ENCODE results near the gene C4A.
"Not testable (repeated sequence)": the region's sequence is repeated elsewhere in the genome, so short reads cannot be mapped to it uniquely, and the experiment has no call there.

Gene C4A

GRCh38 chr6:32002546-32003268 is 20.9 kb downstream of the C4A start:
- not testable (repeated sequence) for DNase-seq (ENCODE audit: low read depth); H3K4me3 ChIP-seq (ENCODE audit: low read length)

- not testable (repeated sequence) for H3K4me3 ChIP-seq (ENCODE audit: low read length); DNase-seq (ENCODE audit: low read depth)
These were observed 21.4 kb downstream of the C4A start for GRCh38 chr6:32003301-32003700.

DNA sequence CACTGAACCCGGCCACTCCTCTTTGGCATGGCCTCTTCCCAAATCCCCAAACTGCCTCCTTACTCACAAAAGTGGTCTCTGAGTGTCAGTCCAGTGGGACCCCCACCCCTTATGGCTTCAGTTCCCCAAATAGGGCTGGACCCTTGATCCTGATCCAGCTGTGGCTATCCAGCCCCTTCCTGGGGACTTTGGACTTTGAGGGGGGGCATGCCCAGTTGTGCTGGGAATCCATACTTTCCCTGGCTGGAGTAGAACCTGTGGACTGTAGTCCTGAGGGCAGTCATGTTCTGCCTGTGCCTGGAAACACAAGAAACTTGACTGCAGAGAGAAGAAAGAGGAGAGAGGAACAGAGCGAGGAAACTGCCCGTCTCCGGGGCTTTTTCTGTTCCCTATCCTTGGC is 22.5 kb downstream of the C4A start:
- DNase-seq (ENCODE audit: low read depth); H3K4me3 ChIP-seq (ENCODE audit: low read length): not testable (repeated sequence)

GRCh38 chr6:32004864-32005537 is 23.1 kb downstream of the C4A start:
- not testable (repeated sequence) for DNase-seq (ENCODE audit: low read depth); H3K4me3 ChIP-seq (ENCODE audit: low read length)

DNA sequence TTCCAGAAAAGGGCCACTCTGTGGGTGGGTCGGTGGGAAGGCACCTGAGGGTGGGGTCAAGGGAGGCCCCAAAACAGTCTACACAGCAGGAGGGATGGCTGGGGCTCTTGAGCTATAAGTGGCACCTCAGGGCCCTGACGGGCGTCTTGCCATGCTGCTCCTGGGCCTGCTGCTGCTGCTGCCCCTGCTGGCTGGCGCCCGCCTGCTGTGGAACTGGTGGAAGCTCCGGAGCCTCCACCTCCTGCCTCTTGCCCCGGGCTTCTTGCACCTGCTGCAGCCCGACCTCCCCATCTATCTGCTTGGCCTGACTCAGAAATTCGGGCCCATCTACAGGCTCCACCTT is 23.7 kb downstream of the C4A start:
- not testable (repeated sequence) for DNase-seq (ENCODE audit: low read depth); H3K4me3 ChIP-seq (ENCODE audit: low read length)

DNA sequence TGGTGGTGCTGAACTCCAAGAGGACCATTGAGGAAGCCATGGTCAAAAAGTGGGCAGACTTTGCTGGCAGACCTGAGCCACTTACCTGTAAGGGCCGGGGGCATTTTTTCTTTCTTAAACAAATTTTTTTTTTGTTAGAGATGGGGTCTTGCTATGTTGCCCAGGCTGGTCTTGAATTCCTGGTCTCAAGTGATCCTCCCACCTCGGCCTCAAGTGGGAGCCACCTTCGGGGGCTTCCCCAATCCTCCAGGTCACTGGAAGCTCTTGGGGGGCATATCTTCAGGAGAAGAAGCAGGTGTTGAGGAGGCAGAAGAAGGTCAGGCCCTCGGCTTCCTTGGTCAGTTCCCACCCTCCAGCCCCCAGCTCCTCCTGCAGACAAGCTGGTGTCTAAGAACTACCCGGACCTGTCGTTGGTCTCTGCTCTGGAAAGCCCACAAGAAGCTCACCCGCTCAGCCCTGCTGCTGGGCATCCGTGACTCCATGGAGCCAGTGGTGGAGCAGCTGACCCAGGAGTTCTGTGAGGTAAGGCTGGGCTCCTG is 24.2 kb downstream of the C4A start:
- not testable (repeated sequence) for DNase-seq (ENCODE audit: low read depth); H3K4me3 ChIP-seq (ENCODE audit: low read length)

GRCh38 chr6:32007086-32007485 is 25.2 kb downstream of the C4A start:
- H3K4me3 ChIP-seq (ENCODE audit: low read length); DNase-seq (ENCODE audit: low read depth): not testable (repeated sequence)

DNA sequence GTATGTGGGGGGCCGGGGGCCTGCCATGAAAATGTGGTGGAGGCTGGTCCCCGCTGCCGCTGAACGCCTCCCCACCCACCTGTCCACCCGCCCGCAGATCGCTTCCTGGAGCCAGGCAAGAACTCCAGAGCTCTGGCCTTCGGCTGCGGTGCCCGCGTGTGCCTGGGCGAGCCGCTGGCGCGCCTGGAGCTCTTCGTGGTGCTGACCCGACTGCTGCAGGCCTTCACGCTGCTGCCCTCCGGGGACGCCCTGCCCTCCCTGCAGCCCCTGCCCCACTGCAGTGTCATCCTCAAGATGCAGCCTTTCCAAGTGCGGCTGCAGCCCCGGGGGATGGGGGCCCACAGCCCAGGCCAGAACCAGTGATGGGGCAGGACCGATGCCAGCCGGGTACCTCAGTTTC is 26.2 kb downstream of the C4A start:
- not testable (repeated sequence) for DNase-seq (ENCODE audit: low read depth); H3K4me3 ChIP-seq (ENCODE audit: low read length)

GRCh38 chr6:32008616-32009015 is 26.8 kb downstream of the C4A start:
- not testable (repeated sequence) for H3K4me3 ChIP-seq (ENCODE audit: low read length); DNase-seq (ENCODE audit: low read depth)

DNA sequence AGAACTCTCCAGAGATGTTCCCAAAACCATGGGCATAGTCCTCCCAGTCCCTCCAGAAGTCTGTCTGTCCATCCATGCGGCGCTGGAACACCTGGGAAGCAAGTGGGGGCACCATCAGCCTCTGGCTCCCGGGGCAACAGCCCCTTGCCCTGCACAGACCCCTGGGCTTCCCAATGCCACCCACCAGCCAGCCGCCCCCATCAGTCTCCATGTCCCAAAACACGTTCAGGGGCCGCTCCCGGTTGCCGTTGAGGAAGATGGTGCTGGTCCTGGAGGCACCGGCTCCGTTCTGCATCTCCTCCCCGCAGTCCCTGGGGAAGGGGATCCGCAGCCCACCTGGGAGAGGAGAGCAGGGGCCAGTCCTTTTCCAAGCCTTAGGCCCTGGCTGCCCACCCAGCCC is 27.7 kb downstream of the C4A start:
- not testable (repeated sequence) for DNase-seq (ENCODE audit: low read depth); H3K4me3 ChIP-seq (ENCODE audit: low read length)

GRCh38 chr6:32010856-32011530 is 29.1 kb downstream of the C4A start:
- H3K4me3 ChIP-seq (ENCODE audit: low read length), result not testable (repeated sequence)

GRCh38 chr6:32012941-32013617 is 31.2 kb downstream of the C4A start:
- not testable (repeated sequence) for H3K4me3 ChIP-seq (ENCODE audit: low read length); DNase-seq (ENCODE audit: low read depth)

More at GRCh38 chr6:32010856-32011530, 29.1 kb downstream of the C4A start:
- DNase-seq (ENCODE audit: low read depth), result not testable (repeated sequence)

- not testable (repeated sequence) for DNase-seq (ENCODE audit: low read depth); H3K4me3 ChIP-seq (ENCODE audit: low read length)
These were observed 31.9 kb downstream of the C4A start for GRCh38 chr6:32013738-32014137.

GRCh38 chr6:32014547-32014946 is 32.7 kb downstream of the C4A start, which contains the start of gene C4B:
TSS of gene C4B (plus strand) at chr6:32014795. CDS start at chr6:32014846, 51 bp downstream.
- not testable (repeated sequence) for H3K4me3 ChIP-seq (ENCODE audit: low read length); DNase-seq (ENCODE audit: low read depth)

DNA sequence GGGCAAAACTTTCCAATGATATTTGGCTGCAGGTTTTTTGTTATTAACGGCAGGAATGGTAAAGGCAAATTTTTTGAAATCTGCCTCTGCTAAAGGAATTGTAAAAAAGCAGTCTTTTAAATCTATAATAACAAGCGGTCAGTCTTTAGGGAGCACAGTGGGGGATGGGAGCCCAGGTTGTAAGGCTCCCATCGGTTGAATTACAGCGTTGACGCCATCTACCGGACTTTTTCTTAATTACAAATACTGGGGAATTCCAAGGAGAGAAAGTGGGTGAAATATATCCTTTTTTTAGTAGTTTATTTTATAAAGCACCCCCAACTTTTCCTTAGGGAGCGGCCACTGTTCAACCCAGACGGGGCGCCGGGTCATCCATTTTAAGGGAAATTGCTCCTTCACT is 40.2 kb downstream of the C4A start:
- not testable (repeated sequence) for DNase-seq (ENCODE audit: low read depth)

DNA sequence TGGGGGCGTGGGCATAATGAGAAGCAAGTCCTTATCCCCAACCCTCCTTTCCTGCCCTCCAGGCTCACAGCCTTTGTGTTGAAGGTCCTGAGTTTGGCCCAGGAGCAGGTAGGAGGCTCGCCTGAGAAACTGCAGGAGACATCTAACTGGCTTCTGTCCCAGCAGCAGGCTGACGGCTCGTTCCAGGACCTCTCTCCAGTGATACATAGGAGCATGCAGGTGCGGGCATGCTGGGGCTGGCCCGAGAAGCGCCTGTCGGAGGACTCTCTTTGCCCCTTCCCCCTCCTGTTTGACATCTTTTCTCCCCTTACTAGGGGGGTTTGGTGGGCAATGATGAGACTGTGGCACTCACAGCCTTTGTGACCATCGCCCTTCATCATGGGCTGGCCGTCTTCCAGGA is 46.8 kb downstream of the C4A start:
- not testable (repeated sequence) for DNase-seq (ENCODE audit: low read depth)

More for the DNA sequence above, 40.2 kb downstream of the C4A start:
- H3K4me3 ChIP-seq (ENCODE audit: low read length), result not testable (repeated sequence)

GRCh38 chr6:32029553-32029952 is 47.7 kb downstream of the C4A start:
- DNase-seq (ENCODE audit: low read depth); H3K4me3 ChIP-seq (ENCODE audit: low read length): not testable (repeated sequence)

More for the DNA sequence above, 46.8 kb downstream of the C4A start:
- not testable (repeated sequence) for H3K4me3 ChIP-seq (ENCODE audit: low read length)

GRCh38 chr6:32035283-32036013 is 53.6 kb downstream of the C4A start:
- DNase-seq (ENCODE audit: low read depth); H3K4me3 ChIP-seq (ENCODE audit: low read length): not testable (repeated sequence)

DNA sequence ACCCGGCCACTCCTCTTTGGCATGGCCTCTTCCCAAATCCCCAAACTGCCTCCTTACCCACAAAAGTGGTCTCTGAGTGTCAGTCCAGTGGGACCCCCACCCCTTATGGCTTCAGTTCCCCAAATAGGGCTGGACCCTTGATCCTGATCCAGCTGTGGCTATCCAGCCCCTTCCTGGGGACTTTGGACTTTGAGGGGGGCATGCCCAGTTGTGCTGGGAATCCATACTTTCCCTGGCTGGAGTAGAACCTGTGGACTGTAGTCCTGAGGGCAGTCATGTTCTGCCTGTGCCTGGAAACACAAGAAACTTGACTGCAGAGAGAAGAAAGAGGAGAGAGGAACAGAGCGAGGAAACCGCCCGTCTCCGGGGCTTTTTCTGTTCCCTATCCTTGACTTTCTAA is 55.3 kb downstream of the C4A start:
- not testable (repeated sequence) for H3K4me3 ChIP-seq (ENCODE audit: low read length); DNase-seq (ENCODE audit: low read depth)

All from AG10803 (cell line).